Measurements from ENCODE around the gene POLD2.

- TF ChIP-seq CTCF (IDR thresholded peaks at IDR 0.05), result no peak
- no peak for TF ChIP-seq POLR2AphosphoS5 (IDR thresholded peaks at IDR 0.05)
Observed at GRCh38 chr7:44102846-44103565, 20.3 kb downstream of the POLD2 start.

Measured in breast epithelium (tissue), 3 donors.